NCI-H2107 treated with DMSO at 0.1 percent for 48 hours (cell line): ENCODE measurements around the gene HUS1B.
"Not testable (repeated sequence)": the region's sequence is repeated elsewhere in the genome, so short reads cannot be mapped to it uniquely, and the experiment has no call there.

Experiments
- DNase-seq: peaks from one replicate; lab custom pipeline; 2025; ENCODE audit not compliant: unreplicated experiment; lab: John Stamatoyannopoulos, UW

The HUS1B gene

GRCh38 chr6:679282-679681, 22.4 kb upstream of the HUS1B start:
- no peak for DNase-seq

GRCh38 chr6:678520-678919, 21.6 kb upstream of the HUS1B start:
- no peak for DNase-seq

- DNase-seq: no peak
These were observed 21.0 kb upstream of the HUS1B start for GRCh38 chr6:677919-678318.

GRCh38 chr6:674956-675355, 18.1 kb upstream of the HUS1B start:
- DNase-seq: no peak

GRCh38 chr6:674406-674805, 17.5 kb upstream of the HUS1B start:
- DNase-seq: no peak

GRCh38 chr6:667253-667927, 10.5 kb upstream of the HUS1B start:
- no peak for DNase-seq

- no peak for DNase-seq
These were observed 8.7 kb upstream of the HUS1B start for GRCh38 chr6:665403-666267.

GRCh38 chr6:663788-664187, 6.9 kb upstream of the HUS1B start:
- DNase-seq: not testable (repeated sequence)

GRCh38 chr6:659716-660581, 3.0 kb upstream of the HUS1B start:
- DNase-seq: no peak

- DNase-seq: no peak
These were observed 1.3 kb upstream of the HUS1B start for GRCh38 chr6:658244-658643.

- DNase-seq: no peak
These were observed 843 bp upstream of the HUS1B start for GRCh38 chr6:657743-658142.

GRCh38 chr6:654136-654535, 2.8 kb downstream of the HUS1B start:
- no peak for DNase-seq

GRCh38 chr6:652865-653264, 4.0 kb downstream of the HUS1B start:
- no peak for DNase-seq

- DNase-seq: no peak
These were observed 6.8 kb downstream of the HUS1B start for GRCh38 chr6:650098-650497.

- DNase-seq: no peak
These were observed 14.1 kb downstream of the HUS1B start for GRCh38 chr6:642805-643204.

GRCh38 chr6:641225-641985, 15.5 kb downstream of the HUS1B start:
- DNase-seq: no peak

- DNase-seq: no peak
These were observed 20.4 kb downstream of the HUS1B start for GRCh38 chr6:636488-636887.

GRCh38 chr6:635233-635632, 21.7 kb downstream of the HUS1B start:
- no peak for DNase-seq

GRCh38 chr6:633611-634010, 23.3 kb downstream of the HUS1B start:
- DNase-seq: no peak

- DNase-seq: no peak
These were observed 28.1 kb downstream of the HUS1B start for GRCh38 chr6:628766-629165.

GRCh38 chr6:626236-626635, 30.7 kb downstream of the HUS1B start:
- no peak for DNase-seq
